ENCODE measurements around the gene ABHD2.
A peak's percentile ranks its signal among the peaks of the same experiment; 100 is the strongest.
"Not testable (repeated sequence)": the region's sequence is repeated elsewhere in the genome, so short reads cannot be mapped to it uniquely, and the experiment has no call there.

ABHD2 gene

GRCh38 chr15:89120479-89121000 lies 32.3 kb downstream of the ABHD2 start:
- not testable (repeated sequence) for DNase-seq (ENCODE audit: low read depth)

- DNase-seq (ENCODE audit: low read depth): no peak
Measured at GRCh38 chr15:89121414-89121813, 33.2 kb downstream of the ABHD2 start.

GRCh38 chr15:89122505-89123180 lies 34.4 kb downstream of the ABHD2 start:
- DNase-seq (ENCODE audit: low read depth): no peak

DNA sequence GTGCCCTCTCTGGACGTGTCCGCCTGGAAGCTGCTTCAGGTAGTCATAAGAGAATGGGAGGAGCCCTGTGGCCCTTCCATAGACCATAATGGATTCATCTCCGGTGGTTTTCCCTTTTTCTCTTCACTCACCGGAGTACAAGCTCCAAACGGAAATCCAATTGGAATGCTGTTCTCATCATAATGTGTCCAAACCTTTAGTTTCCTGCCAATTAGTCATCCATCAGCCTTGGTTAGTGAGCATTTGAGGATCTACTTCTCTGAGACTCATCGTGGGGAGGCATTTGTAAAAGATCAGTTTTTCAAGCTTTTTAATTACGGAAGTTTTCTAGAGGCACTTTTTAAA lies 34.9 kb downstream of the ABHD2 start:
- DNase-seq (ENCODE audit: low read depth): peak; percentile 66

DNA sequence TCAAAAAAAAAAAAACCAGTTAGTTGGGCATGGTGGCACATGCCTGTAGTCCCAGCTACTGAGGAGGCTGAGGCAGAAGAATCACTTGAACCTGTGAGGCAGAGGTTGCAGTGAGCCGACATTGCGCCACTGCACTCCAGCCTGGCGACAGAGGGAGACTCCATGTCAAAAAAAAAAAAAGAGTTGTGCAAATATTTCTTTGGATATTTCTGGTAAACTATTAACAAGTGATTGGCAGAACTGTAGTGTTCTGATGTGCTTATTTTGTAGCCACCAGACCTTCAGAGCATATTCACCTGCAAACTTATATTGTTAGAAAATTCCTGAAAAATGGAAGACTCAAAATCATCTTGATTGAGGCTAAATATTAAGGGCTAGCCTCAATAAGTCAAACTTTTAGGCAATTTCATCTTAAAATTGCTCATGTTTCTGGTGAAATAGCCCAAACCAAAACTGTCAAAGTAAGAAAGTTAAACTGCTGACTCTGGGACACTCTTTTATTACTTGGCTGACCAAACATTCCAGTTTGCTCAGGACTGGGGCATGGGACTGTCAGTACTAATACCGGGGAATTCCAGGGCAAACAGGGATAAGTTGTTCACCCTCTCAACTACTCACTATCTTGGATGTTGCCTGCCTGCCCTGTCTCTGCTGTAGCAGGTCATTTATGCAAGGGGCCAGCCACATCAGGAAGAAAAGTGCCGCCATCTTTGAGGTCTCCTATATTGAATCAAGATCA lies 37.0 kb downstream of the ABHD2 start:
- no peak for DNase-seq (ENCODE audit: low read depth)

DNA sequence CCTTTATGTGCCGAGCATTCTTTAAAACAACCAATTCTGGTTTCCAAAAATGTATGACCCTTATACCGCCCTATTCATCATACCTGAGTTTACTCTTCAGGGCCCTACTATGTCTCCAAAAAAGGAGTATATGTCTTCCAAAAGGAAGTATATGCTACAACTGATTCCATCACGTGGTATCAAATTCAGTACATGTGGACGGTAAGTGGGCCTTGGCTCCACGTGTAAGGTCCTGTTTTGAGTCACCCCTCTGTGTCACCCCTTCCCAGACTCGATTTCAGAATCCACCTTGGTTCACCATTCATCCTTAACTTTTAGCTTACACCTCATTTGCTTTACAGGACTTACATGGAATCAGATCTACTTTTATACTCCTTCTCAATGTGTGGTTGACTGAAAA lies 37.8 kb downstream of the ABHD2 start:
- no peak for DNase-seq (ENCODE audit: low read depth)

DNA sequence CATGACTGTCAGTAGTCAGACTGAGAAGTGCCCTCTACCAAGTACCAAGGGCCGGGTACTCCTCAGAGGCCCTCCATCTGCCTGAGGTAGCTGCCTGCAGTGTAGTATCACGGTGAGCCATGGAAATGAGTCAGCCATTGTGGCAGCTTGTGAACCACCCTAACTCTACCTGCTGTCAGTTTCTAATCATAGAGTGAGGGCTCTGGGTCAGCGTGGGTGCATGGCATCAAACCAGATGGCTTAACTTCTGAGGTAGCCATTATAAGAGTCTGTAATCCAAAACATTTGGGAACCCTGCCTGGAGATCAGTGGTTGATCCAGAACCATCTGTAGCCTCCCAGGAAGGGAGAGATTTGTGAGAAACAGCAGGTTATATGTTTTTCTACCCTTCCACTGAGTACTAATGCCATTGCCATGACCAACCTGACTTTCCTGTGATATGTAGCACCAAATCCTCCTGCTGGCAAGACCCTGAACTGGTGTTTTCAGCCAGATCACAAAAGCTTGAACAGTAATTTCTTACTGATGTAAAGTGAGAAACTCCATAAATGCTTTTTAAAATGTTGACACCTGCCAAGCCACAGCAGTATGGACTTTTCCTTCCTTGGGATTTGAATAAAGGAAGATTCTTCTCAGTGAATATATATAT lies 38.9 kb downstream of the ABHD2 start:
- no peak for DNase-seq (ENCODE audit: low read depth)

GRCh38 chr15:89128320-89129122 lies 40.3 kb downstream of the ABHD2 start:
- DNase-seq (ENCODE audit: low read depth): no peak

DNA sequence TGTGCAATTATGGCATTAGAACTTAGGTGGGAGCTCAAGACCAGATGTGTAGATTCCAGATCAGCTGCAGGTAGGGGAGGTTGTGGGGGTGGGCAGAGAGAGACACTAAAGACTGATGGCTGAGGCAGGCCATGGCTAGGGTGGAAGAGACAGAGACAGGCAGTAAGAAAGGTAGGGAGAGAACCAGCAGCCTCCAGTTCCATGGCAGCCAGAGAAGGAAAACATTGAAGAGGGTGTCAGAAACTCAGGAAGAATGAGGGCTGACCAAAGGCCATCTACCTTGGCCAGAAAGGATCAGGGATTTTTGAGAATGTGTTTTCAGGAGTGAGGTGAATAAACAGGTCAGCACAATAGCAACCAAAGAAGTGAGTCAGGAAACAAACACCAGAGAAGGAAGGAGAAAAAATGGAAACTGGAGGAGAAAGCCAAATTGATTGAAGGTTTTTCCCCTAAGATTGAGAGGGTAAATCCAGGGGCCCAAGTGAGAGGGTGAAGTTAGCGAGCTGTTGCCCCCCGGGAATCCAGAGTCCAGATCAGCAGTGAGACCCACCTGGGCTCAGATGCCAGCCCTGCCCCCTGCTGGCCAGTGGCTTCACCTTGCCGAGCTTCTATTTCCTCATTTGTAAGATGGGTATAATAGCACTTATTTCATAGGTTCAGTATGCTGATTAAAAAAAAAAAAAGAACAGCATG lies 41.0 kb downstream of the ABHD2 start:
- DNase-seq (ENCODE audit: low read depth): no peak

DNA sequence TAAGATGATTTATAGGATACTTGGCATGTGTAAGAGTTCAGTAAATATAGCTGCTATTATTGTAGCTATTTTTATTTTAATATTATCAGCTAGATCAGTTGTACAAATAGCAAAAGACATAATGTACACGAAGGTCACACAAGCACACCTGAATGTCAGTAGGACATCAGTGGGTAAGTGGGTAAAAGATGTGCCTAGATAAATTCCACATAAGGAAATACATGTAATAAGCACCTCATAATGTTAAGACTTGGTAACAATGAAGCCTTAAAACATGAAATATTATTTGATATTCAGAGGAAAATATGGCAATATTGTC lies 41.5 kb downstream of the ABHD2 start:
- no peak for DNase-seq (ENCODE audit: low read depth)

DNA sequence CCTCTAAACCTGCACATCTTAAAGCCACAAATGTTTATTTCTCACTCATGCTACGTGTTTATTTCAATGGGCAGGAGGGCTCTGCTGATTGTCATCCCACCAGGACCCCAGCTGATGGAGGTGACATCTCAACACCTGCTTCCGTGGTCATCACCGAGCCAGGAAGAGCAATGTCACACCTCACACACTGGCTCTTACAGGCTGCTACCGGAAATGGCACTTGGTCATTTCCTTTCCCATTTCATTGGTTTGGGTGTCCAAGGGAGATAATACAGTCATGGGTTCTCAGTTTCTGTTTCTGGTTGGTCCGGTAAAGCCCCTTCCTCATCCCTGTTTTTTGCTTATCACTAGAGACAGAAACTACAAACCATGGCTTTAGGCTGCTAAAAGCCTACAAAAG lies 41.9 kb downstream of the ABHD2 start:
- no peak for DNase-seq (ENCODE audit: low read depth)

- DNase-seq (ENCODE audit: low read depth): no peak
Measured at GRCh38 chr15:89131731-89132130, 43.5 kb downstream of the ABHD2 start.

GRCh38 chr15:89132611-89133507 lies 44.6 kb downstream of the ABHD2 start:
- no peak for DNase-seq (ENCODE audit: low read depth)

GRCh38 chr15:89135387-89136077 lies 47.3 kb downstream of the ABHD2 start:
- DNase-seq (ENCODE audit: low read depth): not testable (repeated sequence)

GRCh38 chr15:89136078-89136806 lies 48.0 kb downstream of the ABHD2 start:
- no peak for DNase-seq (ENCODE audit: low read depth)

GRCh38 chr15:89136818-89137772 lies 48.8 kb downstream of the ABHD2 start:
- no peak for DNase-seq (ENCODE audit: low read depth)

DNA sequence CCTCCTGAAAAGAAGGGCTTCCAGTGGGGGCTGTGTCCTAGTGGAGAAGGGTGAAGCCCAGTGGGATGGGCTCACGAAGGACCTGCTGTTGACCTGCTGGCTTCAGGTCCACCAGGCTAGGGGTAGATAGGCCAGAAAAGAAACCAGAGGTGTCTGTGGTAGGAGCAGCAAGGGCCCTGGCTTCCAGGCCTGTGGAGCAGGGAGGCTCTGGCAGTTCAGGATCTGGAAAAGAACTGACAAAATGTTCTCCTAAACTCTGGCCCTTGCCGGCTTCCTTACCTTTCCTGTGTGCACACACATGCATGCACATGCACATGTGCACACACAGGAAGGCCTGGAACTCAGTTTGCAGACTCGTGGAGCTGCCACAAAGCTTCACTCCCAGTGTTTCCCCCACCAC lies 49.7 kb downstream of the ABHD2 start:
- DNase-seq (ENCODE audit: low read depth): no peak

DNA sequence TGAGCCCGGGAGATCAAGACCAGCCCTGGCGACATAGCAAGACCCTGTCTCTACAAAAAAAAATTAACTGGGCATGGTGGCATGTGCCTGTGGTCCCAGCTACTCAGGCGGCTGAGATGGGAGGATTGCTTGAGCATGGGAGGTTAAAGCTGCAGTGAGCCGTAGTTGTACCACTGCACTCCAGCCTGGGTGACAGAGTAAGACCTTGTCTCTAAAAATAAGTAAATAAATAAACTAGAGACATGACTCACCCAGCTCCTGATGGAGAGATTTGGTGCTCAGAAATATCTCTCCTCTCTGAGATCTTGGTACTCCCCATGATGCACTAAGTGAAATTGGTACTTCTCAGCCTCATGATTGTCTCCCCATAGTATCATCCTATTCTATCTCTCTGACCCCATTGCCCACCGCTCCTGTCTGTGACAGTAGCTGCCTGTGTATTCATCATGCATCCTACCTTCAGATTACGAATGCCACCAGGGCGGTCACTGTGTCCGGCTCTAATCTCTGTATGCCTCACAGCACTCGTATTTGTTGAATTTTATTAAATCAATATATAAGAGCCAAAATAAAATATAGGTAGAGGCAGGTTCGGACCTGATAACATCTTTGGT lies 50.9 kb downstream of the ABHD2 start:
- peak; percentile 26 for DNase-seq (ENCODE audit: low read depth)
